Activated CD4-positive, alpha-beta T cell treated with anti-CD3 and anti-CD28 coated beads, Interleukin-2, amount 50 U/mL, for 48 hours (primary cell): ENCODE measurements around the gene MOSPD3.

Source experiments
- DNase-seq, 2 experiments: peaks; one replicate each; pipeline ENCODE4 v3.0.0-alpha.2; 2020

The MOSPD3 gene

DNA sequence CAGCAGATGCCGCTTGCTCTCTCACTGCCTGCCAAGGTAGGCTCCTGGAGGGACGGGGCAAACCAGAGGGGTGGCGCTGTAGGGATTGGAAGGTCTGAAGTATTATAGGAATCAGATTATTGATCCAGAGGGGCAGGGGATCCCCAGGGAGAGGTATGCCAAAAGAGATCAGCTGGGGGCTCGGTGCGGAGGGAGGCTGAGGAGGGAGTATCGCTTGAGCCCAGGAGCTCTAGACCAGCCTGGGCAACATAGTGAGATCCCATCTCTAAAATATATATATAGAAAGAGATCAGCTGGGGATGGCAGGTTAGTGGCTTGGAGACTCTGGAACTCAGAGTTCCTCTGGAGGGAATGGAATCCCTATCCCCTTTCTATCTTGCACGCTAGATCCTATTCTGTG lies 17.2 kb upstream of the MOSPD3 start:
- no peak for DNase-seq

DNA sequence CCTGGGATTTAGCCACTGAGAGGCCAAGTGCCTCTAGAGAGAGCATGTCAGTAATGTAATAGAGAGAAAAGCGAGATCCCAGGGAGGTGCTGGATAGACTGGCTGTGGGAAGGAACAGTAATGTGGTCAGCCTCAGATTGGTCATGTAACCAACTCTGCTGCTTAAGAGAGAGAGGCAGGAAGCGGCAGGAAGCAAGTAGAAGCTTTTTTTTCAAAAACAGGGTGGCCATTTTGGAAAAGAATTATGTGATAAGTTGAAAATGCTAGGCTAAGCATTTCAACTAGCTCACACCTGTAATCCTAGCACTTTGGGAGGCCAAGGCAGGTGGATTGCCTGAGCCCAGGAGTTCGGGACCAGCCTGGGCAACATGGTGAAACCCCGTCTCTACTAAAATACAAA lies 13.9 kb upstream of the MOSPD3 start:
- DNase-seq, result no peak

DNA sequence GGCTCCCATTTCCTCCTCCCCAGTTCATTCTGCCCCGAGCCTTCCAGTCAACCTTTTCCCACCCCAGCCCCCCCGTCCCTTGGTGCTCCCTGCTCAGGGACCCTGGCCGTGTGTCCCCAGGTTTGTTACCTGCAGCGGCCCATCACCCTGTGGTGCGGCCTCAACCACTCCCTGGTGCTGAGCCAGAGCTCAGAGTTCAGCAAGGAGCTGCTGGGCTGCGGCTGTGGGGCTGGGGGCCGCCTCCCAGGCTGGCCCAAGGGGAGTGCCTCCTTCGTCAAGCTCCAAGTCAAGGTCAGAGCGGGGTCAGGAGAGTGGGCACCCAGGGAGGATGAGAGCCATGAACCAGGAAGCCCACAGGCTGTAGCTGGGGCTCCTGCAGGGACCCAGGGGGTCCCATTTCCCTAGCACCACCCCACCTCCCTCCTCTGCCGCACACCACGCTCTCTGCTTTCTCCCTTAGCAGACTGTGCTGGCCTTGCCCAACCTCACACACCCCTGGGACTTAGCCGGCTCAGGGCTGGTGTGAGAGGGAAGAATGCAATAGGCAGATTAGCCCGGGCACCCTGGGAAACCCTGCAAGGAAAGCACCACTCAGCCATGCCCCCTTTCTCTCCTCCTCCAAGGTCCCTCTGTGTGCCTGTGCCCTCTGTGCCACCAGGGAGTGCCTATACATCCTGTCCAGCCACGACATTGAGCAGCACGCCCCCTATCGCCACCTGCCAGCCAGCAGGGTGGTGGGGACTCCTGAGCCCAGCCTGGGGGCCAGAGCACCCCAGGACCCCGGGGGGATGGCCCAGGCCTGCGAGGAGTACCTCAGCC lies 12.2 kb upstream of the MOSPD3 start:
- DNase-seq, result no peak

DNA sequence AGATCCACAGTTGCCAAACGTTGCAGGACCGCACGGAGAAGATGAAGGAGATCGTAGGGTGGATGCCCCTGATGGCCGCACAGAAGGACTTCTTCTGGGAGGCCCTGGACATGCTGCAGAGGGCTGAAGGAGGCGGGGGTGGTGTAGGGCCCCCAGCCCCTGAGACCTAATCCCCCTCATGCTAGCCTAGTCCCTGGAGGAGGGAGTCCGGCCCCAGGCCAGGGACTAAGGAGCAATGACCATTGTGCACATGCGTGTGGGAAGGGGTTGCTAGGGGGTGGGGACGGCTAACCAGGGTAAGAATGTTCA lies 11.7 kb upstream of the MOSPD3 start:
- DNase-seq, result no peak

DNA sequence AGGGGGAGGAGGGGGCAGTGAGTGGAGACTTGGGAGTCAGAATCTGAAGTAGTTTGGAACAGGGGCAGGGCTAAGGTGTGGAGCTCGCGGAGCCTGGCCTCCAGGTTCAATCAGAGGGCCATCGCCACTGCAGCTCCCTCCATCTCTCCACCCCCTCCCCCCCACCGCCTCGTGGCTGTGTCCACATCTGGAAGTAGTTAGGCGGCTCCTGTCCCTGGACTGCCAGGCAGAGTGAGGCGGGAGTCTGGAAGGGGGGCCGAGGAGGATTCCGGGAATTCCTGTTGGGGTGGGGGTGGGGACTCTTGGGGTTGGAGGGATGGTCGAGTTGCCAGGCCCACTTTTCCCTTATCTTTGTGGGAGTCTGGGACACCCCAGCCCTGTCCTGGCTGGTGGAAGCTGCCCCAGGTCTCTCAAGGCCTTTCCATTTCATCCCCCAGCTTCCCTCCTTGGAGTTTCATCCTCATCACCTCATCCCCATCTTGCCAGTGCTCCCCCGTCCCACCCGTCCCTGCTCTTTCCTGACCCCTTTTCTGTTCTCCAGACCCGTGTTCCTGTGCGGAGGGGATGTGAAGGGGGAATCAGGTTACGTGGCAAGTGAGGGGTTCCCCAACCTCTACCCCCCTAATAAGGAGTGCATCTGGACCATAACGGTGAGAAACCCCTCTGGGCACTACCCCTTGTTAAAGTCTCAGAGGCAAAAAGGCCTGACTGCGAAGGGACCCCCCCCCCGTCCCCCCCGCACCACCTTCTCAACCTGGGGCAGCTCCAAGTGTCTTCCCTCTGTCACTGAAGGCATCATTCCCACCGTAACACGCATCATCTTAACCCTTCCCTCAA lies 9.2 kb upstream of the MOSPD3 start:
- DNase-seq, result no peak

DNA sequence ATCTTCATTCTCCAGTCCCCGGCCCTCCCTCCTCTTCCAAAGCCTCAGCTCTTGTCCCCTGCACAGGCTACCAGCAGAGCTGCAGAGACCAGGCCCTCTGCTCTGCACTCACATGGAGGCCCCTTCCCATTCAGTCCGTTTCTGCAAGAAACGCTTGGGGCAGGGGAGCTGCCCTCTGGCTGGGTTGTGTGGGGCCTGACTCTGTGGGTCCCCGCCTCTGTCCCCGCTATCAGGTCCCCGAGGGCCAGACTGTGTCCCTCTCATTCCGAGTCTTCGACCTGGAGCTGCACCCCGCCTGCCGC lies 8.7 kb upstream of the MOSPD3 start:
- no peak for DNase-seq

DNA sequence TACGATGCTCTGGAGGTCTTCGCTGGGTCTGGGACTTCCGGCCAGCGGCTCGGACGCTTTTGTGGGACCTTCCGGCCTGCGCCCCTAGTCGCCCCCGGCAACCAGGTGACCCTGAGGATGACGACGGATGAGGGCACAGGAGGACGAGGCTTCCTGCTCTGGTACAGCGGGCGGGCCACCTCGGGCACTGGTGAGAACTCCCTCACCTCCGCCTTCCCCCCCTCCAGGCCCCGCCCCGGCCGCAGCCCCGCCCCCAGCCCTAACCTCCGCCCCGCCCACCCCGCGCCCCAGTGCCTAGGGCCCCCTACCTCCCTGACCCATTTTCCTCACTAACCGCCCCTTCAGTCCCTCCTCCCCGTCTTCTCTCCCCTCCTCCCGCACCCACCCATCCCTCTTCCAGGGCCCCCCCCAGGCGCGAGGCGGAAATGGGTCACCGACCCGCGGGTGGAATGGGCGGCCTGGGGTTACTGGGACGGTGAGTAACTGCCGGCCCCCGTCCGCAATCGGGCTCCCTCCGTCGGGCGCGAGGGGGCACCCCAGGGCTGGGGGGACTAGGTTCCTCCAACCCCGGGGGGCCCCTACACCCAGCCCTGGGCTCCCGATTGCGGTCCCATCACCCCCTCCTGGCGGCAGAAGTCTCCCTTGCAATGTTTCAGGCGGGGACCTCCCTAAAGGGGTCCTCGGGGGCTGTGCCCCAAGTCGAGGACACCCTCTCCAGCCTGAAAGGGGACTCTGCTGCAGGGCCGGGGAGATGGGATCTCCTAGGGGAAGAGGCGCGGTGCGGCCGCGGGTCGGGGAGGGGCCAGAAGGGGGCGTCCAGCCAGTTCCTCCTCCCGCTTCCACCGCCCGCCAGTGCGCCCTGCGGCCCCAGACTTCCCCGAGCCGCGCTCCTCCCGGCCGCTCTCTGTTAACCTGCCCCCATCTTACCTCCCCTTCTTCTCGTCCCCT lies 8.0 kb upstream of the MOSPD3 start:
- peak; percentile 79 to 84 for DNase-seq

DNA sequence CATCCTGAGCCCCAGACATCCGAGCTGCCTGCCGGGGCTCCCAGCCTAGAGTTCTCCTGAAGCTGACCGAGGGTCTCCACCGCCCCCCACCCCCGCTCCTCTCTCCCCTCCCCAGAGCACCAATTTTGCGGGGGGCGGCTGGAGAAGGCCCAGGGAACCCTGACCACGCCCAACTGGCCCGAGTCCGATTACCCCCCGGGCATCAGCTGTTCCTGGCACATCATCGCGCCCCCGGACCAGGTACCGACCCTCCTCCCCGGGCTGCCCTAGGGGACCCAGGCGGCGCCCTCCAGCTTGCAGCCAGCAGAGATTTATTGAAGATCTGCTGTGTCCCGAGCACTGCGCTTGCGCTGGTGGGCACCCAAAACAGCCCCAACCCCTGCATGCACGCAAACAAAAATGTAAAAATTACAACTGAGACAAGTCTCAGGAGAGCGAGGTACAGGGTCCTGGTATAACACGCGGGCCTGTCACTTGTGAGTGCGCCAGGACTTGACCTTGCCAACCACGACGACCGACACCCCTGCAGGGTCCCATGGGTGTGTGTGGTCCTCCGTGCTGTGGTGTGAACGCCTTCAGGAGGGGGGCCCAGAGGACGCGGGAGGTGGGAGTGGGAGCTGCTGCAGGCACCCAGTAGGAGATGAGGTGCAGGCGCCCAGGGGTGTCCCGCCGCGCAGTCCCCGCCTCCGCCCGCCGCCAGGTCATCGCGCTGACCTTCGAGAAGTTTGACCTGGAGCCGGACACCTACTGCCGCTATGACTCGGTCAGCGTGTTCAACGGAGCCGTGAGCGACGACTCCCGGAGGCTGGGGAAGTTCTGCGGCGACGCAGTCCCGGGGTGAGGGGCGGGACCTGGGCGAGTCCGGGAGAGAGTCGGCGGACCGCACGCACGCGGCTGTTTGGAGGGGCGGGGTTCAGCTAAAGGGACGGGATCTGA lies 7.1 kb upstream of the MOSPD3 start:
- peak; percentile 61 to 70 for DNase-seq

DNA sequence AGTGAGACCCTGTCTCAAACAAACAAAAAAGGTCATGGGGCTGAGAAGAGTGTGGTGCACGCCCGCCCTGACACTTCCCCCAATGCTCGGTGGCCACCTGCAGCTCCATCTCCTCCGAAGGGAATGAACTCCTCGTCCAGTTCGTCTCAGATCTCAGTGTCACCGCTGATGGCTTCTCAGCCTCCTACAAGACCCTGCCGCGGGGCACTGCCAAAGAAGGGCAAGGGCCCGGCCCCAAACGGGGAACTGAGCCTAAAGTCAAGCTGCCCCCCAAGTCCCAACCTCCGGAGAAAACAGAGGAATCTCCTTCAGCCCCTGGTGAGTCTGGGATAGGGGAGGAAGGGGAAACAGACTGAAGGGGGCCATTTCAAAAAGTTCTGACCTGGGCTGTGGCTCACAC lies 6.0 kb upstream of the MOSPD3 start:
- no peak for DNase-seq

DNA sequence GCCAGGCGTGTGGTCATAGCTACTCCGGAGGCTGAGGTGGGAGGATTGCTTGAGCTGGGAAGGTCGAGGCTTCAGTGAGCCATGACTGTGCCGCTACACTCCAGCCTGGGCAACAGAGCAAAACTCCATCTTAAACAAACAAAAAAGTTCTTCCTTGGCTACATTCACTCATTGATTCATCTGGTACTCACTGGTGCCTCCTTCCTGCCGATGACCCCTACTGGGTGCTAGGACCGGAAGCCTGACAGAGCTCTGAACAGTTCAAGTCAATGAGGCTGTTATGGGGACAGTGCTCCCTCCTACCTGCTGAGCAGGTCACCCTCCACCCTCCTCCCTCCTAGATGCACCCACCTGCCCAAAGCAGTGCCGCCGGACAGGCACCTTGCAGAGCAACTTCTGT lies 5.2 kb upstream of the MOSPD3 start:
- no peak for DNase-seq

DNA sequence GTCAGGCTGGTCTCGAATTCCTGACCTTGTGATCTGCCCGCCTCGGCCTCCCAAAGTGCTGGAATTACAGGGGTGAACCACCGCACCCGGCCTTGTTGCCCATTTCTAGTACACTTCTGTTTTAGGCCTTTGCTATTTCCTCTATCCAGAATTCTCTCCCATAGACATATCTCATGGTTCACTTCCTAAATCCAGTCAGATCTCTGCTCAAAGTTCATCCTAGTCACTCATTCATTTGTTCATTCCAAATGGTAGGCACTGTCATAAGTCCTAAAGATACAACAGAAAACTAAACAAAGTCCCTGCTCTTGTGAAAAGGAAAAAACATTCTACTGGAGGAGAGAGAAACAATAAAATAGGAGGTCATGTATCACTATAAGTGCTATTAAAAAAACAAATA lies 2.4 kb upstream of the MOSPD3 start:
- no peak for DNase-seq

DNA sequence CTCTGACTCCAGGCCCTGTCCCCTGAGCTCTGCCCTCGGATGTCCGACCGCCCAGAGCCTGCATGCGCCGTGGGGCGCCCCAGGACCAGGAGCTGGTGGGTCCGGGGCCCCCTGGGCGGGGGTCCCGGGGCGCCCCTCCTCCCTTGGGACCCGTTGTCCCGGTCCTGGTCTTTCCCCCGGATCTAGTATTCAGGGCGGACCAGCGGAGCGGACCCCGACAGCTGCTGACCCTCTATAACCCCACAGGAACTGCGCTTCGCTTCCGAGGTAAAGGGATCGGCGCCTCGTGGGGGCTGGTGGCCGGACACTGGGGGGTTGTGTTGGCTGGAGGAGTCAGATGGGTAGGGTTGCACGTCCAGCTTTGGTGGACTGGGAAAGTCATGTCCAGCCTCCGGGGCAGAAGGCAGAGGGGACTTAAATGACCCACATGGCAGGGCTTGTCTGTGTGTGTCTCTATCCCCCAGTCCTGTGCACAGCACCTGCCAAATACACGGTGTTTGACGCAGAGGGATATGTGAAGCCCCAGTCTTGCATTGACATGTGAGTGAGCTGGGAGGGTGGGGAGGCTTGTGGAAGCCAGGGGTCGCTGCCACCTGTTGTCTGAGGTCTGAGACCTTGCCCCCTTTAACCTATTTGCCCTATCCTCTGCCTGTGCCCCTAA lies 520 bp downstream of the MOSPD3 start:
- no peak for DNase-seq

DNA sequence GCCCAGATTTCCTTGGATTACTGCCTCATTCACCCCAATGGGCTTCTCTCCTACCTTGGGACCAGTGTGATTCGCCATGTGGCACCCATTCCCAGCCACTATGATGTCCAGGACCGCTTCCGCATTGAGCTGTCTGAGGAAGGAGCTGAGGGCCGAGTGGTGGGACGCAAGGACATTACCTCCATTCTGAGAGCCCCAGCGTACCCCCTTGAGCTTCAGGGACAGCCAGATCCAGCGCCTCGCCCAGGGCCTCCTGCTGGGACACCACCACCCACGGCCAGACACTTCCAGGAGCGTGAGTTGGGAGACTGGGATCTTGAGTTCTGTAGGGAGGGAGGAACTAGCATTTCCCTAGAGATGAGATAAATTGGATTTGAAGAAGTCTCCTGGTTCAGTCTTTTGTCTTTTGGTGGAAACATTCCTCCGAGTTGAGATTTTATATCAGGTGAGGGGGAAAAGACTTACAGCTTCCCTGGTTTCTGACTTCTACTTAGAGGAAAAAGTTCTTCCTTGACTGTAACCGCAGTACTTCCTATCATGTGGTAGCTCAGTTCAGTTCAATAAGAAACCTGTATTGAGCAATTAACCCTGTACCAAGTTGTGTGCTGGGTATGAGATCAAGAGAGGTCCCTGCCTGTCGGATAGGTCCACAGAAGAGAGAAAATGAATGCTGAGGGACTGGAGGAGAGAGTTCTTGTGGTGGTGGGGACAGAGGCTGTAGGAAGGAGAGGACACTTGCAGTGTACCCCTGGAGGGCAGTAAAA lies 1.3 kb downstream of the MOSPD3 start:
- DNase-seq, result no peak

DNA sequence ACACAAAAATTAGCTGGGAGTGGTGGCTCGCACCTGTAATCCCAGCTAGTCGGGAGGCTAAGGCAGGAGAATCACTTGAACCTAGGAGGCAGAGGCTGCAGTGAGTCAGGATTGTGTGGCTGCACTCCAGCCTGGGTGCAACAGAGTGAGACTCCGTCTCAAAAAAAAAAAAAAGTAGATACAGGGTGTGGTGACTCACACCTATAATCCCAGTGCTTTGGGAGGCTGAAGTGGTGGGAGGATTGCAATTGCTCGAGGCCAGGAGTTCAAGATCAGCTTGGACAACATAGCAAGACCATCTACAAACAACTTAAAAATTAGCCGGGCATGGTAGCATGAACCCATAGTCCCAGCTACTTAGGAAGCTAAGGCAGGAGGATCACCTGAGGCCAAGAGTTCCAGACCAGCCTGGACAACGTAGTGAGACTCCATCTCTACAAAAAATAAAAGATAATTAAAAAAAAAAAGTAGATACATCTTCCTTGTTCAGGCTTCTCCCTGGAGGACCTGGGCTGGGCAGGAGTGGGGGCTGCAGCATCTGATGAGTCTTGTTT lies 2.0 kb downstream of the MOSPD3 start:
- no peak for DNase-seq

DNA sequence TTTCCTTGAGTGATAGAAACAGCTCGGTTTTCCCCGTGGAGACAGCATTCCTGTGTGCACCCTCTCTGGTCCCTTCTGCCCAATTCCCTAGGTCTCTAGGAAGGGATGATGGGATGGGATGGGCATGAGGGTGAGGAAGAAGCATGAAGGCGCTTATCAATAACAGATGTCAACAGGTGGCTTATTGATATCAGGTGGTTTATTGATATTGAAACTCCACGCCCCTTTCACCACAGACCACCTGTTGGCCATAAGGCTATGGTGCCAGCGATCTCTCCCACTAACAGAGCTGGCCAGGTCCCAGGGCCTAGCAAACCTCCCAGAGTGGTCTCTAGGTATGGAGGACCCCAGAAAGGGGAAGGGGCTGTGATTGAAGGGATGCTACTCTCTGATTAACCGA lies 7.9 kb downstream of the MOSPD3 start:
- no peak for DNase-seq

DNA sequence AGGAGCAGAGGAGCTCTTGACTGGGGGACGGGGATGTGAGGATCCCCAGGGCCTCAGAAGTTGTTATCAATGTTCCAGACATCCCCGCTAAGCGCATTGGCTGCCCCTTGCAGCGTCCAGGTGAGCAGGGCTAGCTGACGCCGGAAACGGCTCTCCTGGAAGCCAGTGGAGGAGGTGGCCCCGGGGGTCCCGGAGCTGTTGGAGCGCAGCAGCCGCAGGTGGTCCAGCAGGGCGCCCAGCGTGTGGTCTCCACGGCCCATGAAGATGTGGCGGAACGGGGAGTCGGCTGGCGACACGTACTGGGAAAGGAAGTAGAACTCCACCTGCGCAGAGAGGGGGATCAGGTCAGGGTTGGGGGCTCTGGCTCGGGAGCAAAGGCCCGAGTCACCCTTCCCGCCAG lies 8.5 kb downstream of the MOSPD3 start:
- DNase-seq, result no peak

DNA sequence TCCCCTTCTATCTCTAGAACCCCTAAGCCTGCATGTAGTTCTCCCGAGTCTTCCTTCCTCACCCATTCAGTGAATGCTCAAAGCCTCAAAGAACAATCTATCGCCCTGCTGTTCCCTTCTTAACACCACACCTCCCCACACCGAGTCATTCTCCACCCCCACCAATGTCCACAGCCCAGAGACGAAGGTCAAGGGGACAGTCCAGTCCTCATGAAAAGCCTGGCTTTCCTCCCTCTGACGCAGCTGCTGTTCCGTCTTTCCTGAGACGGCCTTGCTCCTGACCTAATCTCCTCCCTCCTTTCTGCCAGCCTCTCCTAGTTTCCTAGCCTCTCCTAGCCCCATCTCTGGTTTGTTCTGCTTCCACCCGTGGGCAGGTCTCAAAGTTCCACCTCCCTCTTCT lies 9.2 kb downstream of the MOSPD3 start:
- DNase-seq, result no peak

DNA sequence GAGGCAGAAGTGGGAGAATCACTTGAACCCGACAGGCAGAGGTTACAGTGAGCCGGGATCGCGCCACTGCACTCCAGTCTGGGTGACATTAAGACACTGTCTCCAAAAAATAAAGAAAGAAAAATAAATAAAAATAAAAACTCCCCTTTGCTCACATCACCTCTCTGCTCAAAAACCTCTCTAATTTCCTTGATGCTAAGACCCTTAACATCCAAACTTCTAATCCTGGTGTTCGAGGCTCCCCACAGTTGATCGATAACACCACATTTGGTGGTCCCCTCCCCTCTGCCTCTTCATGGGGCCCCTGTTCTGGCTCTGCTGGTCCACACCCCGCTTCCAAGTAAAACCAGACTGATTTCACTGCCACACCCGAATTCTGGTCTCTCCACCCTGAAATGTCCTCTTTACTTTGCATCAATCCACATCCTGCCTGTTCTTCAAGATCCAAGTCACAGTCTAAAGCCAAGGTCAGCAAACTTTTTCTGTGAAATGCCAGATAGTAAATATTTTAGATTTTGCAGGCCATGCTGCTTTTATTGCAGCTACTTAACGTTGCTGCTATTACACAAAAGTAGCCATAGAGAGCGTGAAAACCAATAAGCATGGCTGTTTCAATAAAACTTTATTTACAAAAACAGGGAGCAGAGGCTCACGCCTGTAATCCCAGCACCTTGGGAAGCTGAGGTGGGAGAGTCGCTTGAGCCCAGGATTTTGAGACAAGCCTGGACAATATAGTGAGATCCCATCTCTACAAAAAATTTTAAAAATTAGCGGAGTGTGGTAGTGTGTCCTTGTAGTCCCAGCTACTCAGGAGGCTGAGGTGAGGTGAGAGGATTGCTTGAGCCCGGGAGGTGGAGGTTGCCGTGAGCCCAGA lies 11.8 kb downstream of the MOSPD3 start:
- DNase-seq, result no peak

DNA sequence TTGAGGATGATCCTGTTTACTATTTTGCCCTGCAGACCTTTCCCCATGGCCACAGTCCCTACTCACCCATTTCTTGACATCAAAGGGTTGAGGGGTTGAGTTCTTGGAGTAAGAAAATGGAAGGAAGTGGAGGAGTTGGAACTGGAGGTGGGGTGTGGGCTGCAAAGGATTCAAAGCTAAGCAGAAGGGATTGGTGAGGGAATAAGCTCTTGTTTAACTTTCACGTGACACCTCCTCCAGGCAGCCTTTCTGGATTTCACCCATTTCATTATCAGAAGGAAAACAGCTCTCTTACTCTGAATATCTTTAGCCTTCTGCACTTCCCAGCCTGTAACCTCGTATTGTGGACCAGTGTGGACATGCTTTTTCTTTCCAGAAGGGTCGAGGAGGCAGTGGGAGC lies 13.7 kb downstream of the MOSPD3 start:
- no peak for DNase-seq
